Stimulated activated CD4-positive, alpha-beta T cell treated with anti-CD3 and anti-CD28 coated beads, TNF-alpha, amount 100 ng/mL, for 1 hour (primary cell): ENCODE data around the gene MALSU1.
A peak's percentile ranks its signal among the peaks of the same experiment; 100 is the strongest.

Source experiments
- DNase-seq, 3 donors: peaks; one replicate each; pipeline ENCODE4 v3.0.0-alpha.2; 2020; ENCODE audit warnings: low read depth in 3 of 3, low spot score in 1 of 3

MALSU1 gene

GRCh38 chr7:23298885-23299769 is at the start of gene MALSU1:
Gene MALSU1, plus strand, starts transcription at chr7:23299339. Its CDS starts 14 bp downstream, at chr7:23299353.
- peak; percentile 85 to 92 (median 89) for DNase-seq

- no peak for DNase-seq
These were observed 49.7 kb upstream of the MALSU1 start for GRCh38 chr7:23249486-23249885.

- no peak for DNase-seq
These were observed 45.0 kb upstream of the MALSU1 start for GRCh38 chr7:23254051-23254681.

GRCh38 chr7:23256731-23257130 is 42.4 kb upstream of the MALSU1 start:
- DNase-seq: no peak

GRCh38 chr7:23260371-23260770 is 38.8 kb upstream of the MALSU1 start:
- DNase-seq: no peak

GRCh38 chr7:23261843-23262452 is 37.2 kb upstream of the MALSU1 start:
- peak in 1 of 3 donors; percentile 24 for DNase-seq

- no peak for DNase-seq
These were observed 34.2 kb upstream of the MALSU1 start for GRCh38 chr7:23264916-23265458.

GRCh38 chr7:23266918-23267317 is 32.2 kb upstream of the MALSU1 start:
- no peak for DNase-seq

- no peak for DNase-seq
These were observed 31.8 kb upstream of the MALSU1 start for GRCh38 chr7:23267357-23267756.

GRCh38 chr7:23268167-23268566 is 31.0 kb upstream of the MALSU1 start:
- DNase-seq: no peak

- no peak for DNase-seq
These were observed 30.4 kb upstream of the MALSU1 start for GRCh38 chr7:23268746-23269145.

GRCh38 chr7:23272275-23272674 is 26.9 kb upstream of the MALSU1 start:
- no peak for DNase-seq

GRCh38 chr7:23273141-23273599 is 26.0 kb upstream of the MALSU1 start:
- peak; percentile 67 to 90 (median 77) for DNase-seq

- DNase-seq: no peak
These were observed 23.2 kb upstream of the MALSU1 start for GRCh38 chr7:23275912-23276311.

- DNase-seq: no peak
These were observed 22.8 kb upstream of the MALSU1 start for GRCh38 chr7:23276376-23276775.

- no peak for DNase-seq
These were observed 22.2 kb upstream of the MALSU1 start for GRCh38 chr7:23276947-23277346.

GRCh38 chr7:23277359-23277989 is 21.7 kb upstream of the MALSU1 start:
- no peak for DNase-seq

GRCh38 chr7:23279819-23280525 is 19.2 kb upstream of the MALSU1 start:
- DNase-seq: no peak

- DNase-seq: no peak
These were observed 16.1 kb upstream of the MALSU1 start for GRCh38 chr7:23283086-23283485.

- no peak for DNase-seq
These were observed 14.3 kb upstream of the MALSU1 start for GRCh38 chr7:23284871-23285270.
